ENCODE results near the gene IGDCC3. TPM values are rescaled to one million over a fixed set of nuclear protein-coding genes. Genes with fewer than 3 reads are reported as not detected.
"Not testable (repeated sequence)": the region's sequence is repeated elsewhere in the genome, so short reads cannot be mapped to it uniquely, and the experiment has no call there.

Gene IGDCC3
- total RNA-seq, 6 experiments from 2014 or later, result not detected

- Mint-ChIP-seq H3K4me3 (no peak overlapping the region), H3K4me1 (ENCODE audit: low read depth) (no peaks in the 10 kb centered on the region), H3K27ac (no peak overlapping the region), H3K36me3 (ENCODE audit: low read depth) (peaks cover 6% of the 10 kb centered on the region; the same call in 1 of the 2 replicates), H3K27me3 (ENCODE audit: insufficient read depth) (peaks cover 56% of the 10 kb centered on the region), H3K9me3 (peaks cover 11% of the 10 kb centered on the region; the same call in 1 of the 2 replicates)
- no peak for DNase-seq
- TF ChIP-seq, protein P1, sequence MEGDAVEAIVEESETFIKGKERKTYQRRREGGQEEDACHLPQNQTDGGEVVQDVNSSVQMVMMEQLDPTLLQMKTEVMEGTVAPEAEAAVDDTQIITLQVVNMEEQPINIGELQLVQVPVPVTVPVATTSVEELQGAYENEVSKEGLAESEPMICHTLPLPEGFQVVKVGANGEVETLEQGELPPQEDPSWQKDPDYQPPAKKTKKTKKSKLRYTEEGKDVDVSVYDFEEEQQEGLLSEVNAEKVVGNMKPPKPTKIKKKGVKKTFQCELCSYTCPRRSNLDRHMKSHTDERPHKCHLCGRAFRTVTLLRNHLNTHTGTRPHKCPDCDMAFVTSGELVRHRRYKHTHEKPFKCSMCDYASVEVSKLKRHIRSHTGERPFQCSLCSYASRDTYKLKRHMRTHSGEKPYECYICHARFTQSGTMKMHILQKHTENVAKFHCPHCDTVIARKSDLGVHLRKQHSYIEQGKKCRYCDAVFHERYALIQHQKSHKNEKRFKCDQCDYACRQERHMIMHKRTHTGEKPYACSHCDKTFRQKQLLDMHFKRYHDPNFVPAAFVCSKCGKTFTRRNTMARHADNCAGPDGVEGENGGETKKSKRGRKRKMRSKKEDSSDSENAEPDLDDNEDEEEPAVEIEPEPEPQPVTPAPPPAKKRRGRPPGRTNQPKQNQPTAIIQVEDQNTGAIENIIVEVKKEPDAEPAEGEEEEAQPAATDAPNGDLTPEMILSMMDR (IDR thresholded peaks at IDR 0.05), result no peak
These were observed 23.0 kb downstream of the IGDCC3 start for GRCh38 chr15:65354835-65355172.

DNA sequence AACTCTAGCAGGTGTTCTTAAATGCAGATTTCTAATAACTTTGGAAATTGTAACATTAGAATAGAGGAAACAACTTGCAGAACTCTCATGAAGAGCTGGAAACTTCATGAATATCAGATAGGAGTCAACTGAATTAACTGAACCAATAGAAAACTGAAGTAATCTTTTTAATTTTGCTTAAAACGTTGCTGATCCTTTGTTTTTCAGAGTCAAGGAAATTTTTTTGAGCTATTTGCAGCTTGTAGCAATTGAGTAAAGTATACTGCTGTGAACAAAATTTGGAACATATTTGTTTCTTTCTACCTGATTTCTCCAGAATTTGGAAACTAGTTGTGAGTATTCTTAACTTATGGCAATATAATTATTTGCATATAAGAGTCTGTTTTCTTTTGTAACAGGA lies 25.8 kb downstream of the IGDCC3 start:
- H3K9me3 Mint-ChIP-seq, result peaks cover 11% of the 10 kb centered on the region; the same call in 1 of the 2 replicates
- peaks cover 62% of the 10 kb centered on the region for H3K27me3 Mint-ChIP-seq (ENCODE audit: insufficient read depth)
- H3K4me1 Mint-ChIP-seq (ENCODE audit: low read depth); H3K4me3 Mint-ChIP-seq; DNase-seq; H3K27ac Mint-ChIP-seq; H3K36me3 Mint-ChIP-seq (ENCODE audit: low read depth): not testable (repeated sequence)

- H3K4me3 Mint-ChIP-seq, result no peak overlapping the region
- H3K36me3 Mint-ChIP-seq (ENCODE audit: low read depth), result peaks cover 2% of the 10 kb centered on the region; the same call in 1 of the 2 replicates
- H3K27me3 Mint-ChIP-seq (ENCODE audit: insufficient read depth), result peaks cover 57% of the 10 kb centered on the region
- no peaks in the 10 kb centered on the region for H3K4me1 Mint-ChIP-seq (ENCODE audit: low read depth)
- DNase-seq, result no peak
- H3K27ac Mint-ChIP-seq, result no peak overlapping the region
- H3K9me3 Mint-ChIP-seq, result peaks cover 11% of the 10 kb centered on the region; the same call in 1 of the 2 replicates
- TF ChIP-seq, protein P1 (IDR thresholded peaks at IDR 0.05), result no peak
These were observed 28.5 kb downstream of the IGDCC3 start for GRCh38 chr15:65349338-65349737.

- not testable (repeated sequence) for H3K4me3 Mint-ChIP-seq; H3K36me3 Mint-ChIP-seq (ENCODE audit: low read depth); DNase-seq; H3K27ac Mint-ChIP-seq; H3K4me1 Mint-ChIP-seq (ENCODE audit: low read depth)
- Mint-ChIP-seq H3K9me3 (peaks cover 10% of the 10 kb centered on the region; the same call in 1 of the 2 replicates), H3K27me3 (ENCODE audit: insufficient read depth) (peaks cover 54% of the 10 kb centered on the region)
These were observed 30.0 kb downstream of the IGDCC3 start for GRCh38 chr15:65347756-65348155.

DNA sequence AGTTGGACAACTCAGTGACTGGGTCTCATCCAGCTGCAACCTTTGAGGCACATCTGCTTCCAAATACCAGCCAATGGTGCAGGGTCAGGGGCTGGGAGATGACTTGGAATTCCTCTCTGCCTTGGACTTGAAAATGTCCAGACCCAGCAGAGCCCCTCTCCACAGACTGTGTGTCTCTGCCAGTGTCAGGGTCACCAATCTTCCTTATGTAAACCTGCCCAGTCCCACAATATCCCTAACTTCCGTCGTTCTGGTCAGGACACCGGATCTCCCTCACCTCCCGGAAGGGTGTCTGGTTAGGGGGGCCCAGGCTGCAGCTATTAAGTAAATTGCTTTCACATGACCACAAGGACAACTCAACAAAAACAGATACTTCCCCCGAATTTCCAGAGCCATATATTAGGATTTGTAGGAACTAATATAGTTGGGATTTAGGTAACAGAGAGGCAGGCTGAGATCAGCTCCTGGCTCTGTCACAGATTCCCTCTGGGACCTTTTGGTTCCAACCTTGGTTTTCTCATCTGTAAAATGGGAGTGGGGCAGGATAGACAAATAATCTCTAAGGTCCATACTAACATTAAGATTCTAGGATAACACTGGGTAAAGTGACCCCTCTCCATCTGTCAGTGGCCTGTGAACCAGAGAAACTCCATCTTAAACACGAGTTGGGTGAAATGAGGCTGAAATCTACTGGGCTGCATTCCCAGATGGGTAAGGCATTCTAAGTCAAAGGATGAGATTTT lies 30.8 kb downstream of the IGDCC3 start:
- DNase-seq, result no peak
- Mint-ChIP-seq H3K4me1 (ENCODE audit: low read depth) (no peaks in the 10 kb centered on the region), H3K36me3 (ENCODE audit: low read depth) (no peaks in the 10 kb centered on the region), H3K27me3 (ENCODE audit: insufficient read depth) (peaks cover 59% of the 10 kb centered on the region), H3K9me3 (0 out of 2 replicates have a peak, but pooled peaks cover 3% of the 10 kb centered on the region), H3K4me3 (no peak overlapping the region), H3K27ac (no peak overlapping the region)
- TF ChIP-seq, protein P1 (IDR thresholded peaks at IDR 0.05), result no peak

GRCh38 chr15:65344914-65345275 lies 32.9 kb downstream of the IGDCC3 start:
- TF ChIP-seq, protein P1 (IDR thresholded peaks at IDR 0.05), result no peak
- Mint-ChIP-seq H3K36me3 (ENCODE audit: low read depth) (no peaks in the 10 kb centered on the region), H3K4me3 (no peak overlapping the region), H3K27ac (no peak overlapping the region), H3K27me3 (ENCODE audit: insufficient read depth) (peaks cover 52% of the 10 kb centered on the region), H3K9me3 (no peaks in the 10 kb centered on the region), H3K4me1 (ENCODE audit: low read depth) (no peaks in the 10 kb centered on the region)
- no peak for DNase-seq

Measured in HFFc6 (cell line).